ENCODE results near the gene MOSMO. TPM values are rescaled to one million over a fixed set of nuclear protein-coding genes. Genes with fewer than 3 reads are reported as not detected.

The MOSMO gene
- total RNA-seq, 1 donor from 2014 or later = 33.9 TPM

DNA sequence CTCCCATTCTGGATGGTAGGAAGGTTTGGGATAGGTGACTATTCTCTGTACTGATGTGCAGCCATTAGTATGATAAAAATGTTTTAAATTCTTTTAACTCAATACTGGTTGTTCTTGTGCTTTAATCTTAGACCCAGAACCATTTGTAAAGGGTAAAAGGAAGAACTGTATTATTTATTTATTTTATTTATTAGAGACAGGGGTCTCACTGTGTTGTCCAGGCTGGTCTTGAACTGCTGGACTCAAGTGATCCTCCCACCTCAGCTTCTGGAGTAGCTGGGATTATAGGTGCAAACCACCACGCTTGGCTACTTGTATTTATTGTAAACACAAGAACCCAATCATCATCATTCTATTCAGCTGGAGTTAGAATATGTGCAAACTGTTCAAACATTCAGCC is 2.2 kb upstream of the MOSMO start:
- intact Hi-C loops (cut with DNase I) = loop anchor here (5.0 kb wide), 1 partner anchor 292 kb away; the partner anchor contains the start of gene POLR3E
- no peaks in the 10 kb centered on the region for H3K36me3 ChIP-seq
- H3K9me3 ChIP-seq = no peaks in the 10 kb centered on the region
- TF ChIP-seq, protein P1, sequence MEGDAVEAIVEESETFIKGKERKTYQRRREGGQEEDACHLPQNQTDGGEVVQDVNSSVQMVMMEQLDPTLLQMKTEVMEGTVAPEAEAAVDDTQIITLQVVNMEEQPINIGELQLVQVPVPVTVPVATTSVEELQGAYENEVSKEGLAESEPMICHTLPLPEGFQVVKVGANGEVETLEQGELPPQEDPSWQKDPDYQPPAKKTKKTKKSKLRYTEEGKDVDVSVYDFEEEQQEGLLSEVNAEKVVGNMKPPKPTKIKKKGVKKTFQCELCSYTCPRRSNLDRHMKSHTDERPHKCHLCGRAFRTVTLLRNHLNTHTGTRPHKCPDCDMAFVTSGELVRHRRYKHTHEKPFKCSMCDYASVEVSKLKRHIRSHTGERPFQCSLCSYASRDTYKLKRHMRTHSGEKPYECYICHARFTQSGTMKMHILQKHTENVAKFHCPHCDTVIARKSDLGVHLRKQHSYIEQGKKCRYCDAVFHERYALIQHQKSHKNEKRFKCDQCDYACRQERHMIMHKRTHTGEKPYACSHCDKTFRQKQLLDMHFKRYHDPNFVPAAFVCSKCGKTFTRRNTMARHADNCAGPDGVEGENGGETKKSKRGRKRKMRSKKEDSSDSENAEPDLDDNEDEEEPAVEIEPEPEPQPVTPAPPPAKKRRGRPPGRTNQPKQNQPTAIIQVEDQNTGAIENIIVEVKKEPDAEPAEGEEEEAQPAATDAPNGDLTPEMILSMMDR (IDR thresholded peaks at IDR 0.05) = no peak
- TF ChIP-seq POLR2AphosphoS5 (IDR thresholded peaks at IDR 0.05; ENCODE audit: insufficient read depth in 1 of 2, low read depth in 1 of 2) (no peak), POLR2A (IDR thresholded peaks at IDR 0.05) (no peak)
- DNase-seq (ENCODE audit: extremely low spot score in 2 of 2) = no peak
- H3K4me3 ChIP-seq = no peak overlapping the region
- H3K4me1 ChIP-seq = peaks cover 39% of the 10 kb centered on the region
- no peaks in the 10 kb centered on the region for H3K27me3 ChIP-seq
- no peak overlapping the region for H3K27ac ChIP-seq

DNA sequence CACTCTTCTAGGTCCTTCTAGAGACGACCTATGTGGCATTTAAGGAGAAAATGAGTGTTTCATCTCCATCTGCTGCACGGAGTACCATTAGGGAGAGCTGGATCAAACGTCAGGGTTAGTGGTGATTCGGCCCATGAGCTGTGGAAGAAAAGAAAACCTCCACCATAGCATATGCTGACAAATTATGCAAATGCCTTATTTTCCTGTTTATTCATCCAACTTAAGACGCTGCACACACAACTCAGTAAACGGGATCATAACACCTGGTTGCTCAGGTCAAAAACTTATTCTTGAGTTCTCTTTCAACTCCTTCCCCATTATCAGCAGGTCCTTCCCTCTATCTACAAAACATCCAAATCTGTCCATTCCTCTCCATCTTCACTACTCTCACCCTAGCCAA is 1.3 kb upstream of the MOSMO start:
- Histone ChIP-seq H3K27me3 (no peaks in the 10 kb centered on the region), H3K36me3 (no peaks in the 10 kb centered on the region), H3K4me3 (no peak overlapping the region), H3K9me3 (no peaks in the 10 kb centered on the region), H3K4me1 (peaks cover 31% of the 10 kb centered on the region), H3K27ac (no peak overlapping the region)
- intact Hi-C loops (cut with DNase I) = loop anchor here (5.0 kb wide), 1 partner anchor 291 kb away; the partner anchor contains the start of gene POLR3E
- no peak for TF ChIP-seq POLR2A (IDR thresholded peaks at IDR 0.05)
- TF ChIP-seq POLR2AphosphoS5 (IDR thresholded peaks at IDR 0.05; ENCODE audit: insufficient read depth in 1 of 2, low read depth in 1 of 2) = no peak
- TF ChIP-seq, protein P1 (IDR thresholded peaks at IDR 0.05) = no peak
- DNase-seq (ENCODE audit: extremely low spot score in 2 of 2) = no peak

DNA sequence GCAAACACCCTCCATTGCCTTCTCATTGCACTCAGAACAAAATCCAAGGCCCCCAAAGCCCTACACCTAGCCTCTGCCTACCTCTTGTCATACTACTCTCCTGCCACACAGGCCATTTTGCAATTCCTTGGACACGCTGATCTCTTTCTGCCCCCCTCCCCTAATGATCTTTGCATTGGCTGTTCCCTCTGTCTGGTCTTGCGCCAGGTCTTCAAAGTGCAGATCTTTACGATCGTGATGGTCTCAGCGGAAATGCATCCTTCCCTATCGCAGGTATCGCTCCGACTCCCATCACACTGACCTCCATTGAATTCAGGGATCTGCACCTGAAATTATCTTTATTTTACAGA is 777 bp upstream of the MOSMO start:
- Histone ChIP-seq H3K27ac (peak overlapping the region; percentile 83), H3K36me3 (no peaks in the 10 kb centered on the region), H3K4me3 (peak overlapping the region; percentile 85 to 93), H3K9me3 (no peaks in the 10 kb centered on the region), H3K4me1 (peaks cover 29% of the 10 kb centered on the region), H3K27me3 (no peaks in the 10 kb centered on the region)
- no peak for DNase-seq (ENCODE audit: extremely low spot score in 2 of 2)
- TF ChIP-seq POLR2A (IDR thresholded peaks at IDR 0.05) (no peak), POLR2AphosphoS5 (IDR thresholded peaks at IDR 0.05; ENCODE audit: insufficient read depth in 1 of 2, low read depth in 1 of 2) (no peak)
- TF ChIP-seq, protein P1 (IDR thresholded peaks at IDR 0.05) = no peak
- intact Hi-C loops (cut with DNase I) = loop anchor here (5.0 kb wide), 1 partner anchor 290 kb away; the partner anchor contains the start of gene POLR3E

DNA sequence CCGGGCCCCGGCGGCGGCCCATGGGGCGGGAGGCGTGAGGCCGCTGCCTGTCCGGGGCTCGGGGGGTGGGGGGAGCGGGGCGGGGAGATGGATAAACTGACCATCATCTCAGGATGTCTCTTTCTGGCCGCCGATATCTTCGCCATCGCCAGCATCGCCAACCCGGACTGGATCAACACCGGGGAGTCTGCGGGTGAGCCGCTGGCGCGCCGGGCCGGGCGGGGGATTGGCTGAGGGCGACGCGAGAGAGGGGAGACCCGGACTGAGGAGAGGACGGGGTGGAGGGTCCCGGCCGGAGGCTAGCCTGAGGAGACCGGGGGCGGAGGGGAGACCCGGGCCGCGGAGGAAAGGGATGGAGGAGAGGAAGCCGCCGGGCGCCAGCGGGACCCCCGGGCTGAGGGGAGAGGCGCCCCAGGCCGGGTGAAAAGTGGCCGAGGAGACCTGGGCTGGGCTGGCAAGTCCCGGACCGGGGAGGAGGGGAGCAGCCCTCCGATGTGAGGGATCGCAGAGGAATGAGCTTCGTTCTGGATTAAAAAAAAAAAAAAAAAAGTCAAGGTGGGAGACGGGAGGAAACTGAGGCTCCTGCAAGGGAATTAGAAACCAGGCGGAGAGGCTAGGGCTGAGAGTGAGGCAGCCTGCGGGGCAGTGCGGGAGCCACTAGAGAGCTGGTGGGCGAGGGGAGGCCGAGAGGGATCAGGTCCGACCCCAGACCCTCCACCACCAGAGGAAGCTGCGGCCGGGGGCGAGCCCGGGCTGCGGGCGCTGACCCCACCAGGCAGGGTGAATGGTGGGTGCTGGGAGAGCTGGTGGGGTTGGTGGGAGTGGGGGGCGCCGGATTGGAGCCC is 526 bp downstream of the MOSMO start:
- Histone ChIP-seq H3K27me3 (no peaks in the 10 kb centered on the region), H3K4me1 (peaks cover 29% of the 10 kb centered on the region), H3K4me3 (peak overlapping the region; percentile 85 to 93), H3K27ac (peak overlapping the region; percentile 64), H3K36me3 (no peaks in the 10 kb centered on the region), H3K9me3 (no peaks in the 10 kb centered on the region)
- intact Hi-C loops (cut with DNase I) = loop anchor here (5.0 kb wide), 1 partner anchor 289 kb away; the partner anchor contains the start of gene POLR3E
- TF ChIP-seq, protein P1 (IDR thresholded peaks at IDR 0.05) = no peak
- TF ChIP-seq POLR2AphosphoS5 (IDR thresholded peaks at IDR 0.05; ENCODE audit: insufficient read depth in 1 of 2, low read depth in 1 of 2) = no peak
- DNase-seq (ENCODE audit: extremely low spot score in 2 of 2) = no peak

DNA sequence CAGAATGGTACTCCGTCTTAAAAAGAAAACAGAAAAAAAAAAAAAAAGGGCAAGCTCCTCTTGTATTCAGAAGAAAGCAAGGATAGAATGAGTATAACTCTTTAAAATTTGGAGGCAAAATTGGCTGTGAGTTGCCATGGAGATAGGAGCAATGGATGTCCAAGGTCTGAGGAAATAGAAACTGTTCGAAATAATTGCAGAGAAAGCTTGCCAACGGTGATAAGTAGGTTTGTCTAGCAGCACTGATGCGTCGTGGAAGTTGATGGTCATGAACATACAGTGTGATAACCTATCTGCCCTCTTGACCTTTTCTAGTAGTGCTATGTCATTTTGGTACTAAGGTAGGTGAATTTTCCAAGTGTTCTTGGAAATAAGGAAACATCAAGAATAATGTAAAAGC is 3.0 kb downstream of the MOSMO start:
- no peak overlapping the region for H3K27ac ChIP-seq
- H3K4me3 ChIP-seq = no peak overlapping the region
- no peaks in the 10 kb centered on the region for H3K9me3 ChIP-seq
- H3K4me1 ChIP-seq = peaks cover 29% of the 10 kb centered on the region
- H3K36me3 ChIP-seq = no peaks in the 10 kb centered on the region
- intact Hi-C loops (cut with DNase I) = no loop called here
- no peaks in the 10 kb centered on the region for H3K27me3 ChIP-seq
- DNase-seq (ENCODE audit: extremely low spot score in 2 of 2) = no peak
- TF ChIP-seq POLR2AphosphoS5 (IDR thresholded peaks at IDR 0.05; ENCODE audit: insufficient read depth in 1 of 2, low read depth in 1 of 2) (no peak), POLR2A (IDR thresholded peaks at IDR 0.05) (no peak)
- TF ChIP-seq, protein P1 (IDR thresholded peaks at IDR 0.05) = no peak

All from vagina (tissue), 2 donors.